ENCODE data around the gene KCNH5.

KCNH5 gene

DNA sequence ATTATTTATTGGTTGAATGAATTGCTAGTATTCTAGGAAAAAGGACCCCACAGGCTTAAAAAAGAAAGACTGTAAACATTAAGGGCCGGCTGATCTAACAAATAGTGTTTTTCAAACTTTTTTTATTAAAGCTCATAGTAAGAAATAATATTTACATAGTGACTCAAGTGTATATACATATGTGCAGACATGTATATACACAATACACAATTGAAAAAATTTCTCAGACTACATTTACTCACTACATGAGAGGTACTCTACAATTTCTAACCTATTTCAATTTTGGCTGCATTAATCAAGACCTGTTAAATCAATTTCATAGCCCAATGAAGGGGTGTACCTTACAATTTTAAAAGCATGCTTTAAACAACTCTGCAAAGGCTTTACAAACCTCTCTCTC is 17.5 kb downstream of the KCNH5 start:
- Histone ChIP-seq H3K4me1 (no peaks in the 10 kb centered on the region), H3K27ac (no peak overlapping the region), H3K4me3 (no peak overlapping the region), H3K9me3 (no peaks in the 10 kb centered on the region), H3K36me3 (no peaks in the 10 kb centered on the region), H3K27me3 (no peaks in the 10 kb centered on the region)
- no peak for DNase-seq
- intact Hi-C loops (cut with DNase I; ENCODE audit: low total_unique reads): no loop called here
- TF ChIP-seq, protein P1, sequence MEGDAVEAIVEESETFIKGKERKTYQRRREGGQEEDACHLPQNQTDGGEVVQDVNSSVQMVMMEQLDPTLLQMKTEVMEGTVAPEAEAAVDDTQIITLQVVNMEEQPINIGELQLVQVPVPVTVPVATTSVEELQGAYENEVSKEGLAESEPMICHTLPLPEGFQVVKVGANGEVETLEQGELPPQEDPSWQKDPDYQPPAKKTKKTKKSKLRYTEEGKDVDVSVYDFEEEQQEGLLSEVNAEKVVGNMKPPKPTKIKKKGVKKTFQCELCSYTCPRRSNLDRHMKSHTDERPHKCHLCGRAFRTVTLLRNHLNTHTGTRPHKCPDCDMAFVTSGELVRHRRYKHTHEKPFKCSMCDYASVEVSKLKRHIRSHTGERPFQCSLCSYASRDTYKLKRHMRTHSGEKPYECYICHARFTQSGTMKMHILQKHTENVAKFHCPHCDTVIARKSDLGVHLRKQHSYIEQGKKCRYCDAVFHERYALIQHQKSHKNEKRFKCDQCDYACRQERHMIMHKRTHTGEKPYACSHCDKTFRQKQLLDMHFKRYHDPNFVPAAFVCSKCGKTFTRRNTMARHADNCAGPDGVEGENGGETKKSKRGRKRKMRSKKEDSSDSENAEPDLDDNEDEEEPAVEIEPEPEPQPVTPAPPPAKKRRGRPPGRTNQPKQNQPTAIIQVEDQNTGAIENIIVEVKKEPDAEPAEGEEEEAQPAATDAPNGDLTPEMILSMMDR (IDR thresholded peaks at IDR 0.05): no peak

DNA sequence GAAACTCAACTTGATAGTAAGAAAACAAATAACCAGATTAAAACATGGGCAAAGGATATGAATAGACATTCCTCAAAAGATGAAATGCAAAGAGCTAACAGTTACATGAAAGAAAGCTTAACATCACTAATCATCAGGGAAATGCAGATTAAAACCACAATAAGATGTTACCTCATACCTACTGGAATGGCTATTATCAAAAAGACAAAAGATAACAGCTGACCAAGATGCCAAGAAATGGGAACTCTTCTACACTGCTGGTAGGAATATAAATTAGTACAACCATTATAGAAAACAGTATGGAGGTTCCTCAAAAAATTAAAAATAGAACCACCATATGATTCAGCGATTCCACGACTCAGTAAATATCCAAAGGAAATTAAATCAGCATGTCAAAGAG is 18.8 kb downstream of the KCNH5 start:
- Histone ChIP-seq H3K36me3 (no peaks in the 10 kb centered on the region), H3K27me3 (no peaks in the 10 kb centered on the region)

DNA sequence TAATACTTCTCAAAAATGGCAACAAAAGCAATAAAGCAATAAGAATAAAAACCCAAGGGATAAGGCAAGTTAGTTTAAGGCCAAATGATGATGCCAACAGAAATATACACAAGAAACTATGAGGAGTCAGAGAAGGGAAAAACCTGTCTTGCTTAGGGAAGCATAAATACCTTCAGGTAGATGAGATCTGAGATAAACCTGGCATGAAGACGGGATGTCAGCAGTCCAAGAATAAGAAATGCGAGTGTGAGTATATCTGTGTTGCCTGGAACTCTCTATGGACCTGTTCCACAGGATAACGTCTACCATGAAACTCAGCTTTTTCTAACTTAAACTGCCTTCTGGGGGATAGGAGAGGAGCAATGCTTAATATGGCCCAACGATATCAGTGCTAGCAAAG is 30.6 kb downstream of the KCNH5 start:
- no peak for DNase-seq

More for the DNA sequence above, 18.8 kb downstream of the KCNH5 start:
- Histone ChIP-seq H3K4me1 (no peaks in the 10 kb centered on the region), H3K4me3 (no peak overlapping the region), H3K9me3 (no peaks in the 10 kb centered on the region), H3K27ac (no peak overlapping the region)
- TF ChIP-seq, protein P1 (IDR thresholded peaks at IDR 0.05): no peak
- DNase-seq: no peak
- intact Hi-C loops (cut with DNase I; ENCODE audit: low total_unique reads): no loop called here

GRCh38 chr14:63012171-63012570 is 33.1 kb downstream of the KCNH5 start:
- intact Hi-C loops (cut with DNase I; ENCODE audit: low total_unique reads): no loop called here
- TF ChIP-seq, protein P1 (IDR thresholded peaks at IDR 0.05): no peak
- Histone ChIP-seq H3K27me3 (no peaks in the 10 kb centered on the region), H3K36me3 (no peaks in the 10 kb centered on the region), H3K4me1 (no peaks in the 10 kb centered on the region), H3K9me3 (no peaks in the 10 kb centered on the region), H3K27ac (no peak overlapping the region), H3K4me3 (no peak overlapping the region)
- DNase-seq: no peak

More for the DNA sequence above, 30.6 kb downstream of the KCNH5 start:
- intact Hi-C loops (cut with DNase I; ENCODE audit: low total_unique reads): no loop called here
- TF ChIP-seq, protein P1 (IDR thresholded peaks at IDR 0.05): no peak
- no peak overlapping the region for H3K4me3 ChIP-seq
- H3K36me3 ChIP-seq: no peaks in the 10 kb centered on the region
- H3K27me3 ChIP-seq: no peaks in the 10 kb centered on the region
- no peaks in the 10 kb centered on the region for H3K9me3 ChIP-seq
- H3K27ac ChIP-seq: no peak overlapping the region
- no peaks in the 10 kb centered on the region for H3K4me1 ChIP-seq

- no peak overlapping the region for H3K4me3 ChIP-seq
- H3K27ac ChIP-seq: no peak overlapping the region
- H3K36me3 ChIP-seq: no peaks in the 10 kb centered on the region
- H3K27me3 ChIP-seq: no peaks in the 10 kb centered on the region
- no peak for DNase-seq
- intact Hi-C loops (cut with DNase I; ENCODE audit: low total_unique reads): no loop called here
- H3K9me3 ChIP-seq: no peaks in the 10 kb centered on the region
- TF ChIP-seq, protein P1 (IDR thresholded peaks at IDR 0.05): no peak
- no peaks in the 10 kb centered on the region for H3K4me1 ChIP-seq
These were observed 33.6 kb downstream of the KCNH5 start for GRCh38 chr14:63011623-63012022.

DNA sequence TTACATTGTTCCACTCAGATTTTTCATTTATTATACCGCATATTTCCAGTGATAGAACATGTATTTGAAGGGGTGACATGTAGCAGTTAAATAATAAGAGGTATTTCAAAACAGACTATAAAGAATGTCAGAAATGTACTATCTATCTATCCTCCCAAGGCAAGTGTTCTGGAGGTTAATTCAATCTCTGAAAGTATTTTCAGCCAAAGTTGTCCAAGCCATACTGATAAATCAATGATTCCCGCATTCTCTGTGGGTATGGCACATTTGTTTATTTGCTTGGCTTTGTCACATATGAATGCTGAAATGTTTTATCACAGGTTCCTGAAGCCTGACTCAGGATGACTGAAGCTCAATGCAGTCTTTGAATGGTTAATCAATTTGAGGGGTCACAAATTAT is 35.8 kb downstream of the KCNH5 start:
- intact Hi-C loops (cut with DNase I; ENCODE audit: low total_unique reads): no loop called here
- no peak overlapping the region for H3K27ac ChIP-seq

More for the DNA sequence above, 35.8 kb downstream of the KCNH5 start:
- H3K4me3 ChIP-seq: no peak overlapping the region
- H3K27me3 ChIP-seq: no peaks in the 10 kb centered on the region
- no peaks in the 10 kb centered on the region for H3K4me1 ChIP-seq
- no peaks in the 10 kb centered on the region for H3K9me3 ChIP-seq
- no peaks in the 10 kb centered on the region for H3K36me3 ChIP-seq
- DNase-seq: no peak
- TF ChIP-seq, protein P1 (IDR thresholded peaks at IDR 0.05): no peak

All from tibial artery (tissue), 4 donors.